Fibroblast of lung (primary cell): Measurements from ENCODE around the gene ADIRF. TPM values are rescaled to one million over a fixed set of nuclear protein-coding genes. Genes with fewer than 3 reads are reported as not detected.
"Not testable (repeated sequence)": the region's sequence is repeated elsewhere in the genome, so short reads cannot be mapped to it uniquely, and the experiment has no call there.

Experiments
- DNase-seq, 2 donors: peaks; one replicate each; pipeline versions ENCODE4 v3.0.0 to v3.0.0-alpha.2; 2010; ENCODE audit warnings: low read depth in 2 of 2
- H2AFZ ChIP-seq: 2 replicates; pipeline ENCODE4 v1.5.1; 2012; ENCODE audit warnings: low read length, control low read depth, inconsistent platforms
- H3K27ac ChIP-seq: 2 replicates; pipeline ENCODE4 v1.5.1; 2011; ENCODE audit warnings: low read length, control low read depth; ENCODE audit not compliant: insufficient read depth
- H3K27me3 ChIP-seq: 2 replicates; pipeline ENCODE4 v1.5.1; 2011; ENCODE audit warnings: mild to moderate bottlenecking, low read length; ENCODE audit not compliant: control insufficient read depth, insufficient read depth
- H3K36me3 ChIP-seq: 2 replicates; pipeline ENCODE4 v1.5.1; 2011; ENCODE audit warnings: low read length; ENCODE audit not compliant: control insufficient read depth, insufficient read depth
- H3K4me1 ChIP-seq: 2 replicates; pipeline ENCODE4 v1.5.1; 2011; ENCODE audit warnings: low read length; ENCODE audit not compliant: control insufficient read depth, insufficient read depth; ENCODE audit errors: extremely low read depth
- H3K4me2 ChIP-seq: 2 replicates; pipeline ENCODE4 v1.5.1; 2011; ENCODE audit warnings: low read length, control low read depth; ENCODE audit not compliant: insufficient read depth; ENCODE audit errors: extremely low read depth
- H3K4me3 ChIP-seq, 4 experiments: fragments of 200-600 bp in 1 of 4; sonication (generic) in 1 of 4; replicated peaks in 1 of 4; 2 replicates each; pipeline ENCODE4 v1.5.1; 2011 to 2016; ENCODE audit warnings: low read length in 4 of 4, low read depth in 3 of 4, mild to moderate bottlenecking in 3 of 4, control low read depth in 2 of 4, inconsistent platforms in 1 of 4, mixed read lengths in 1 of 4; ENCODE audit not compliant: insufficient read depth in 1 of 4; ENCODE audit errors: control extremely low read depth in 1 of 4
- H3K79me2 ChIP-seq: 2 replicates; pipeline ENCODE4 v1.5.1; 2012; ENCODE audit warnings: mild to moderate bottlenecking, low read length, inconsistent platforms; ENCODE audit not compliant: control insufficient read depth, insufficient read depth
- H3K9ac ChIP-seq: 2 replicates; pipeline ENCODE4 v1.5.1; 2011; ENCODE audit warnings: mild to moderate bottlenecking, low read length, control low read depth; ENCODE audit not compliant: insufficient read depth
- H3K9me3 ChIP-seq: 2 replicates; pipeline ENCODE4 v1.5.1; 2012; ENCODE audit warnings: low read depth, low read length; ENCODE audit not compliant: control insufficient read depth, insufficient read depth
- H4K20me1 ChIP-seq: 2 replicates; pipeline ENCODE4 v1.5.1; 2011; ENCODE audit warnings: low read length; ENCODE audit not compliant: control insufficient read depth, insufficient read depth; ENCODE audit errors: extremely low read depth
- CTCF ChIP-seq, 2 donors: IDR thresholded peaks in 1 of 2; conservative IDR thresholded peaks in 1 of 2; 1 replicate in 1 of 2; 2 replicates in 1 of 2; pipeline ENCODE4 v1.5.1; 2011 to 2012; ENCODE audit warnings: low read length in 2 of 2, control low read depth in 1 of 2, inconsistent platforms in 1 of 2, low read depth in 1 of 2, mild to moderate bottlenecking in 1 of 2
- EZH2 ChIP-seq: IDR thresholded peaks from 2 replicates; pipeline ENCODE4 v1.5.1; 2012; ENCODE audit warnings: low read length, control low read depth, mild to moderate bottlenecking; ENCODE audit errors: missing control alignments
- polyA plus RNA-seq, 2 donors: library from polyadenylated mRNA; depleted of rRNA in 1 of 2; stranded (reverse) in 1 of 2; unstranded in 1 of 2; fragments of >200 nt; gene quantifications; 2 replicates each; pipeline ENCODE4 v1.2.1, GENCODE V29; 2011 to 2012; ENCODE audit warnings: missing spikeins in 1 of 2
- total RNA-seq: library from RNA; depleted of rRNA; stranded (reverse); fragments of >200 nt; gene quantifications from 2 replicates; pipeline ENCODE4 v1.2.1, GENCODE V29; 2014

The ADIRF gene
- total and polyA plus RNA-seq, 2 donors (not counting 1 experiment from before 2014, with no cell fraction given): 39.4 to 142 TPM

GRCh38 chr10:86946213-86947155 lies 21.8 kb upstream of the ADIRF start:
- H3K4me3 ChIP-seq: no peak overlapping the region
- H3K27me3 ChIP-seq: no peaks in the 10 kb centered on the region
- no peak overlapping the region for H3K27ac ChIP-seq
- no peak overlapping the region for H3K9ac ChIP-seq
- no peaks in the 10 kb centered on the region for H4K20me1 ChIP-seq
- TF ChIP-seq EZH2 (no peak), CTCF (conservative IDR thresholded peaks at IDR 0.05 in 1 of 2, IDR thresholded peaks at IDR 0.05 in 1 of 2; ENCODE audit: low read depth in 1 of 2, low read length in 2 of 2) (no peak)
- no peaks in the 10 kb centered on the region for H3K9me3 ChIP-seq
- H3K4me2 ChIP-seq: no peak overlapping the region
- no peaks in the 10 kb centered on the region for H3K36me3 ChIP-seq
- H3K4me1 ChIP-seq: no peaks in the 10 kb centered on the region
- no peak overlapping the region for H2AFZ ChIP-seq
- H3K79me2 ChIP-seq: no peaks in the 10 kb centered on the region
- no peak for DNase-seq

- not testable (repeated sequence) for H3K36me3 ChIP-seq, H2AFZ ChIP-seq, H3K79me2 ChIP-seq, H3K9me3 ChIP-seq, DNase-seq, H3K27ac ChIP-seq, H3K4me3 ChIP-seq, H3K4me2 ChIP-seq, H3K27me3 ChIP-seq, H3K9ac ChIP-seq, H4K20me1 ChIP-seq, H3K4me1 ChIP-seq
Measured at GRCh38 chr10:86947806-86948205, 20.5 kb upstream of the ADIRF start.

- H3K36me3 ChIP-seq: no peaks in the 10 kb centered on the region
- no peak overlapping the region for H3K27ac ChIP-seq
- H3K4me2 ChIP-seq: no peak overlapping the region
- H3K4me1 ChIP-seq: no peaks in the 10 kb centered on the region
- H3K9me3 ChIP-seq: no peaks in the 10 kb centered on the region
- no peak overlapping the region for H2AFZ ChIP-seq
- H3K27me3 ChIP-seq: no peaks in the 10 kb centered on the region
- no peaks in the 10 kb centered on the region for H4K20me1 ChIP-seq
- no peak overlapping the region for H3K4me3 ChIP-seq
- no peaks in the 10 kb centered on the region for H3K79me2 ChIP-seq
- no peak overlapping the region for H3K9ac ChIP-seq
- DNase-seq: no peak
- TF ChIP-seq EZH2 (no peak), CTCF (conservative IDR thresholded peaks at IDR 0.05 in 1 of 2, IDR thresholded peaks at IDR 0.05 in 1 of 2; ENCODE audit: low read depth in 1 of 2, low read length in 2 of 2) (no peak)
Measured at GRCh38 chr10:86950349-86950748, 17.9 kb upstream of the ADIRF start.
